Measurements from ENCODE around the gene DEPDC5.
"Not testable (repeated sequence)": the region's sequence is repeated elsewhere in the genome, so short reads cannot be mapped to it uniquely, and the experiment has no call there.

Gene DEPDC5

GRCh38 chr22:31753634-31754501 lies at the start of gene DEPDC5:
Gene DEPDC5 (plus strand): TSS chr22:31754019. CDS start chr22:31754922, 903 bp downstream.
- DNase-seq, result peak; percentile 95

- no peak for DNase-seq
Observed at GRCh38 chr22:31707519-31707918, 46.3 kb upstream of the DEPDC5 start.

GRCh38 chr22:31711226-31711625 lies 42.6 kb upstream of the DEPDC5 start:
- not testable (repeated sequence) for DNase-seq

DNA sequence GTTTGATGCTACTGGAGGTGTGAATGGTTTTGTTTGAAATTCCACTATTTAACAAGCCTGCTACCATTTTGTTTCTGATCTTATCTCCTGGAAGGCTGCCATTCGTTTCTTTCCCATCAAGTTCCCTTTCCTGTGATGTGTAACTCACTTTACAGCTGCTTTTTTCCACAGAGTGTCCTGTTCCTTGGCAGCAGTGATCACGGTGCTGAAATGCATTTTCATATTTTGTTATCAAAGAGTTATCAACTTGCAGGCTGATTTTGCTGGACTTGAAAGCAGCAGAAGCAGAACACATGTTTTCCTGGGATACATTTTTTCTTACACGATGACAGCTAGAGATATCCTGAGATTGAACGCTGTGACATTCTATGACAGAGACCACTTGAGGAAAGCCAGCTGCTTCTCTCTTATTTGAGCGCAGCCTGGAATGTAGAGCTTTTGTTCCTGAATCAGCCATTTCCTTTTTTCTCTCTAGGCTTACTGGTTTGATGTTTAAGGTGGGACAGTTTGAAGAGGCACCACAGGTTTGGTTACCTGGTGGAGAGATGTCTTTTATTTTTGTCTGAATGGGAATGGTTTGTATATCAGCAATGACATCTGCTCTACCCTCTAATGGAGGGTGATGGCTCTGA lies 38.6 kb upstream of the DEPDC5 start:
- no peak for DNase-seq

- no peak for DNase-seq
Observed at GRCh38 chr22:31719850-31720471, 33.9 kb upstream of the DEPDC5 start.

DNA sequence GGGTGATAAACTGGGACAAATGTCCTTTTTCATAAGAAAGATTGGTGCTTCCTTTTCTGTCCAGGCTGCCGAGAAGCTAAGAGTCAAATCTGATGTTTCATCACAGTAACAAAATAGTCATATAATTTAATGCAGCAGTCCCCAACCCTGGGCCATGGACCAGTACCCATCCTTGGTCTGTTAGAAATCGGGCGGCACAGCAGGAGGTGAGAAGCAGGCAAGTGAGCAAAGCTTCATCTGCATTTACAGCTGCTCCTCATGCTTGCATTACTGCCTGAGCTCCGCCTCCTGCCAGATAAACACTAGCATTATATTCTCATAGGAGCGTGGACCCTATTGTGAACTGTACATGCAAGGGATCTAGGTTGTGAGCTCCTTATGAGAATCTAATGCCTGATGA lies 30.1 kb upstream of the DEPDC5 start:
- no peak for DNase-seq

DNA sequence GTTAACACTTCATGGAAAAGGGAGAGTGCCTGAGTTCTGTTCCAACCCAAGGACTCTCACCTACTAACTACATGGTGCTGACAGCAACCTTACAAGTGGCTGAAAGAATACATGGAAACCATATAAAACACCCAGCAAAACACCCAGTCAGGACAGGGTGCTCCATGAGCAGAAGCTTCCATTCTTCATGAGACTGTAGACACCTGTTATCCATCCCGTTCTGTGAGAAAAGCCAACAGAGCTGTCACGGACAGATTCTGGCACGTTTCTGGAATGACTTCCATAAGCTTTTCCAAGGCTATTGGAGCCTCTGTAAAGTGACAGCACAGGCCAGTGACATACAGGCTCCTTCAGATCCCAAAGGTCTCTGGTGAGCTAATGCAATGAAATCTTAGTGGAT lies 27.1 kb upstream of the DEPDC5 start:
- DNase-seq, result no peak

DNA sequence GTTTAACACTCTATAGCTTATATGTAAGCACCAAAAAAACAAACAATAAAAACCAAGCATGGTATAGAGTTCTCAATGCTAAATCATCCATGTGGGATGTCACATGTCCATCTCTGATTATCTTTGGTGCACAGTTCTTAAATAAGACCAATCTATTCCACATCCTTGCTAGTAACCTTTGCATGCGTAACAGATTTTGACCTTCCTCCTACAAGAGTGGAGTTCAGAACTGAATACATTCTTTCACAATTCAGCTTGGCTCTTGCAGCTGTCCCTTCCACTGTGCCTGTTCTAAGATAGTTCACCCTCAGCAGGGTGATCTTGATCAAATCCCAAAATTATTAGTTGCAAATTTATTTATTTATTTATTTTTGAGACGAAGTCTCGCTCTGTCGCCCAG lies 25.0 kb upstream of the DEPDC5 start:
- DNase-seq, result no peak

DNA sequence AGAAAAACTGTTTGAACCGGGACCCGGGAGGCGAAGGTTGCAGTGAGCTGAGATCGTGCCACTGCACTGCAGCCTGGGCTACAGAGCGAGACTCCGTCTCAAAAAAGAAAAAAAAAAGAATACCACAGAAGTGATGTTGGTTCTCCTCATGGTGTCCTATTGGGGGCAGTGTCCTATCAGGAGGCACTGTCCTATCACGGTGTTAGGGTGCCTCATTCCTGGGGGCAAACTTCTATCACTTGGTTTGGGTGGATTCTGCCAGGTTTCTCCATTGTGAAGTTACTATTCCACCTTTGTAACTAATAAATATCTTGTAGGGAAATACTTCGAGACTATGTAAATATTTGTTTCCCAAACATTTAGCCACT lies 23.5 kb upstream of the DEPDC5 start:
- DNase-seq, result no peak

GRCh38 chr22:31732089-31732829 lies 21.6 kb upstream of the DEPDC5 start:
- no peak for DNase-seq

DNA sequence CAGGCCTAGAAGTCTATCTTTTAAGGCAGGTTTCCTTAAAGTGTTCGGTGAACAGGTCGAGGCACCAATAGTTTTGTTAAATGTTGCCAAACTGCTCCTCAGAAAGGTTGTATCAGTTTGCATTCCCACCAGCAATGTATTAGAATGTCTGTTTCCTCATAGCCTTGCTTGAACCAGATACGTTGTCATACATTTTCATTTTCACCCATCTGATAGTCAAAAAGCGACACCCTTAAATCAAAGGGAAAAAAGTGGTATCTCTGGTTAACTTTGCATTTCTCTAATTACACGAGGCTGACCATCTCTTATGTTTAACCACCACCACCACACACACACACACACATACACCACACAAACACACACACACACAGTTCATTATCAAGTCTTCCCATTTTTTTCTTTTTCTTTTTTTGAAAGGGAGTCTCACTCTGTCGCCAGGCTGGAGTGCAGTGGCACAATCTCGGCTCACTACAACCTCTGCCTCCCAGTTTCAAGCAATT lies 20.2 kb upstream of the DEPDC5 start:
- DNase-seq, result no peak

DNA sequence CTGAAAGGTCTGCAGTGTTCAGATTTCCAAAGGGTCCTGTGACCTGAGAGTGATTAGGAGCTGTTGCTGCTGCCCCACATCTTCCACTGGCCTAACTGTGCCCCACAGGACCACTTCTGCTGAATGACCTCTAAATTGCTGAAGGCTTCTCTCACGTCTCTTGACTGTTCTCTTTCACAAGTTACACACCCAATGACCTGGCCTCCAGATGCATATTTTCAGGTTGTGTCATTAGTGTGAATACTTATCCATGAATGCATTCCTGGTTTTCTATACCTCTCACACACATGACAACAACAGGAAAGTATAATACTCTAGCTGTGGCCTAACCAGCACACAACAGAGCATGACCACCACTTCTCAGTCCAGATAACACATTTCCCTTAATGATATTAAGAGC lies 19.3 kb upstream of the DEPDC5 start:
- DNase-seq, result no peak

GRCh38 chr22:31736458-31736857 lies 17.4 kb upstream of the DEPDC5 start:
- no peak for DNase-seq

- DNase-seq, result no peak
Observed at GRCh38 chr22:31737932-31738331, 15.9 kb upstream of the DEPDC5 start.

- DNase-seq, result no peak
Observed at GRCh38 chr22:31738566-31738965, 15.3 kb upstream of the DEPDC5 start.

GRCh38 chr22:31739795-31740201 lies 14.0 kb upstream of the DEPDC5 start:
- no peak for DNase-seq

GRCh38 chr22:31740314-31740713 lies 13.5 kb upstream of the DEPDC5 start:
- not testable (repeated sequence) for DNase-seq

DNA sequence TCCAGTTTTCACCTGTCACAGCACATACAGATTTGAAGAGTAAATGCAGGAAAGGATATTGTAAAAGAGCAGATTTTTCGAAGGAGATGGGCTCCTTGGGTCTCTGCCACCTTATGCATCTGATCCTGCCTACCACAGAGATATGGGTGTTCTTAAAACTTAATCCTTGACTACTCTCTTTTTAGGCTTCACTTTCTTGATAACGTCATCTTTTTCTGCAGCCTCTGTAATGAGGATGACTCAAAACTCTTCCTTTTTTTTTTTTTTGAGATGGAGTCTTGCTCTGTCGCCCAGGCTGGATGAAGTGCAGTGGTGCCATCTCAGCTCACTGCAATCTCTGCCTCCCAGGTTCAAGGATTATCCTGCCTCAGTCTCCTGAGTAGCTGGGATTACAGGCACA lies 11.7 kb upstream of the DEPDC5 start:
- no peak for DNase-seq

- DNase-seq, result no peak
Observed at GRCh38 chr22:31742682-31743081, 11.1 kb upstream of the DEPDC5 start.

DNA sequence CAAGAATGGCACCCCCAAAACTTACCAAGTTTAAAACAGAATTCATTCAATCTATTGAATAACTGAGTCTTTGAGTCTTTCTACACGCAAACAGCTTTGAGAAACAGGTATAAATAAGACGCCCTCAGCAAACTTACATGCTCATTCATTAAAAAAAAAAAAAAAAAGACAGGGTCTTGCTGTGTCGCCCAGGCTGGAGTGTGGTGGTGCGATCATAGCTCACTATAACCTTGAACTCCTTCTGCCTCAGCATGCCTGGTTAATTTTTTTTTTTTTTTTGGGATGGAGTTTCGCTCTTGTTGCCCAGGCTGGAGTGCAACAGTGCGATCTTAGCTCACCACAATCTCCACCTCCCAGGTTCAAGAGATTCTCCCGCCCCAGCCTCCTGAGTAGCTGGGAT lies 9.9 kb upstream of the DEPDC5 start:
- DNase-seq, result no peak

DNA sequence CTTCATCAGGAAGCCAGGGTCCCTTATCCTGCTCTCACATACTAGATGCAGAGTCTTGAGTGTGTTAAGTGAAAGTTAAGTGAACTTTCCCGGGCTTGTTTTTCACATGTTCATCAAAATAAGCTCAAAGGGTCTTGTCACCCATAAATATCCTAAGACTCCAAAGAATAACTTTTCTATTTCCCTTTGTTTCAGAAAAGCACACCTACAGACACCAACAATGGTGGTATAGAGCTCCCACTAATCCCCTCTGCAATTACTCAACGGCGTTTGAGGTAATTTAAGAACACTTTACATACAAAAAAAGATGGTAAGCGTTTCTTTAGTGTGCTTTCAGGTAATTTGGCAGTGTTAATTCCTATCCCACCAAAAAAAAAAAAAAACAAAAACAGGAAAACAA lies 6.4 kb upstream of the DEPDC5 start:
- DNase-seq, result no peak

- DNase-seq, result no peak
Observed at GRCh38 chr22:31748490-31748889, 5.3 kb upstream of the DEPDC5 start.
